Hematopoietic multipotent progenitor cell (in vitro differentiated cells): ENCODE data around the gene WNK2. TPM values are rescaled to one million over a fixed set of nuclear protein-coding genes. Genes with fewer than 3 reads are reported as not detected.

Experiments
- DNase-seq, 3 donors: peaks; one replicate each; pipeline ENCODE4 v3.0.0-alpha.2; 2011 to 2015; ENCODE audit warnings: low read depth in 2 of 3, low spot score in 2 of 3
- total RNA-seq: library from RNA; depleted of rRNA; stranded (reverse); fragments of >200 nt; gene quantifications from one replicate; pipeline ENCODE4 v1.2.3, GENCODE V29; 2012

The WNK2 gene
- total RNA-seq, 1 donor = under 0.01 TPM

DNA sequence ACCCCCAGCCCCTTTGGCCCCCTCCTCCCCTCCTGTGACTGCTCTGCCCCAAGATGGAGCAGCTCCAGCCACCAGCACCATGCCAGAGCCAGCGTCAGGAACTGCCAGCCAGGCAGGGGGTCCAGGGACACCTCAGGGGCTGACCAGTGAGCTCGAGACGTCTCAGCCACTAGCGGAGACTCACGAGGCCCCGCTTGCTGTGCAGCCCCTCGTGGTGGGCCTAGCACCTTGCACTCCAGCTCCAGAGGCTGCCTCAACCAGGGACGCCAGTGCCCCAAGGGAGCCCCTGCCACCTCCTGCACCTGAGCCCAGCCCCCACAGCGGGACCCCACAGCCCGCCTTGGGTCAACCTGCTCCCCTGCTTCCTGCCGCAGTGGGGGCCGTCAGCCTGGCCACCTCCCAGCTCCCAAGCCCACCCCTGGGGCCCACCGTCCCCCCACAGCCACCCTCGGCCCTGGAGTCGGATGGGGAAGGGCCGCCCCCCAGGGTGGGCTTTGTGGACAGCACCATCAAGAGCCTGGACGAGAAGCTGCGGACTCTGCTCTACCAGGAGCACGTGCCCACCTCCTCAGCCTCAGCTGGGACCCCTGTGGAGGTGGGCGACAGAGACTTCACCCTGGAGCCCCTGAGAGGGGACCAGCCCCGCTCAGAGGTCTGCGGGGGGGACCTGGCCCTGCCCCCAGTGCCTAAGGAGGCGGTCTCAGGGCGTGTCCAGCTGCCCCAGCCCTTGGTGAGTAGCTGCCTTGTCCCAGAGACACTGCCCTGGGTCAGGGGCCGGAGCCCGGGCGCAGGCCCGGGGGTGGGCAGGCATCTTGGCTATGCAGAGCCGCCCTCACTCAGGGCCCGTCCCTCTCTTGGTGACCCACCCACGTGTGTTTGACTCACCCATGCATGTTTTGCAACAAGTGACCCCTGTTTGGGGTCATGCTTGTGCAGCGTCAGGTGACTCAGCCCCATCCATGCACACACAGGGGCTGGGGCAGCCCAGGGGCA, 105.2 kb downstream of the WNK2 start:
- DNase-seq = no peak

- no peak for DNase-seq
Measured at GRCh38 chr9:93290495-93291434, 106.8 kb downstream of the WNK2 start.

DNA sequence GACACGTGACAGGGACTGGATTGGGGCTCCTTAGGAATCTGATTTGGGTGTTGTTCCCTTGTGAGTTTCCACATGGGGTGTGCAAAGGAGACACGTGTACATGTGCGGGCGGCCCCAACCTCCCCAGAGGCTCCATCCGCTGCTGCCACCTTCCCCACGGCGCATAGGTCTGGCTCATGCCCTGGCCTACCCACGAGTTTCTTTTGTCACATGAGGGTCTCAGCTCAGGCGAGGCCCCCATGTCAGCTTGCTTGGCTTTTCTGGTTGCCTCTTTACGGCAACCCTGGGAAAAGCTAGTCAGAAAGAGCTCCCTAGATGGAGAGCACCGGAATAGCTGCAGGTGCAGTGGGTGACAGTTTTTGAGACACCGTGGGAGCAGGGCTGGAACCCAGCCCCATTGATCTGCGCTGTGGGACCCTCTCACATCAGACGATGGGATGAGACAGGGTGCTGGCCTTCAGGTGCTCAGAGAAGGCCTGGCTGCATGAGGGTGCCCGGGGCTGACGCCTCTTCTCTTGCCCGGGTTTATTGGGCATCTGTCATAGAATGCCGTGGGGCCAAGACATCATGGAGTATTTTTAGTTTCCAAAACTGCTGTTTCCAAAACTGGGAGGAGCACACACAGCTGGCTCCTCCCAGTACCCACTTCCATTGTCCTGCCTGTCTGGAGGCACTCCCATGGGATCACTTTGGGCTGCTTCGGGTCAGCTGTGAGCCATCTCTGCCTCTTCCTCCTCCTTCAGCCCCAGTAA, 107.8 kb downstream of the WNK2 start:
- DNase-seq = no peak

DNA sequence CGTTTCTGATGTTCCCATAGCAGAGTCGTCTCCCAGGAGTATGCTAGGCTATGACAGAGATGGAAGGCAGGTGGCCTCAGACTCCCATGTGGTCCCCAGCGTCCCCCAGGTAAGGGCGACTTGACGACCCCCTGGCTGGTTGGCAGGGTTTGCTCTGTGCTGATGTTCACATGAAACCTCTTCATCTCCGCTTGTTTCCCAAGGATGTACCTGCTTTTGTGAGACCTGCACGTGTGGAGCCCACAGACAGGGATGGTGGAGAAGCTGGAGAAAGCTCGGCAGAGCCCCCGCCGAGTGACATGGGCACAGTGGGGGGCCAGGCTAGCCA, 108.3 kb downstream of the WNK2 start:
- no peak for DNase-seq

DNA sequence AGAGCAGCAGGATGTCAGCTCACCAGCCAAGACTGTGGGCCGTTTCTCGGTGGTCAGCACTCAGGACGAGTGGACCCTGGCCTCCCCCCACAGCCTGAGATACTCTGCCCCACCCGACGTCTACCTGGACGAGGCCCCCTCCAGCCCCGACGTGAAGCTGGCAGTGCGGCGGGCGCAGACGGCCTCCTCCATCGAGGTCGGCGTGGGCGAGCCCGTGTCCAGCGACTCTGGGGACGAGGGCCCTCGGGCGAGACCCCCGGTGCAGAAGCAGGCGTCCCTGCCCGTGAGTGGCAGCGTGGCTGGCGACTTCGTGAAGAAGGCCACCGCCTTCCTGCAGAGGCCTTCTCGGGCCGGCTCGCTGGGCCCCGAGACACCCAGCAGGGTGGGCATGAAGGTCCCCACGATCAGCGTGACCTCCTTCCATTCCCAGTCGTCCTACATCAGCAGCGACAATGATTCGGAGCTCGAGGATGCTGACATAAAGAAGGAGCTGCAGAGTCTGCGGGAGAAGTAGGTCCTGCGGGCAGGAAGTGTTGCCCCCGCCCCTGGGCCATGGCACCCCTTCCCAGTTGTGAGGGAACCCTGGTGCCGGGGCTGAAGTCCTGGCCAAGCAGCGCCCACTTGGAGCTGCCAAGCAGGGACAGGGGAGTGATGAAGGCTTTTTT, 108.9 kb downstream of the WNK2 start:
- DNase-seq = no peak

GRCh38 chr9:93294011-93294410, 110.1 kb downstream of the WNK2 start:
- no peak for DNase-seq

GRCh38 chr9:93295031-93295430, 111.1 kb downstream of the WNK2 start:
- DNase-seq = no peak

DNA sequence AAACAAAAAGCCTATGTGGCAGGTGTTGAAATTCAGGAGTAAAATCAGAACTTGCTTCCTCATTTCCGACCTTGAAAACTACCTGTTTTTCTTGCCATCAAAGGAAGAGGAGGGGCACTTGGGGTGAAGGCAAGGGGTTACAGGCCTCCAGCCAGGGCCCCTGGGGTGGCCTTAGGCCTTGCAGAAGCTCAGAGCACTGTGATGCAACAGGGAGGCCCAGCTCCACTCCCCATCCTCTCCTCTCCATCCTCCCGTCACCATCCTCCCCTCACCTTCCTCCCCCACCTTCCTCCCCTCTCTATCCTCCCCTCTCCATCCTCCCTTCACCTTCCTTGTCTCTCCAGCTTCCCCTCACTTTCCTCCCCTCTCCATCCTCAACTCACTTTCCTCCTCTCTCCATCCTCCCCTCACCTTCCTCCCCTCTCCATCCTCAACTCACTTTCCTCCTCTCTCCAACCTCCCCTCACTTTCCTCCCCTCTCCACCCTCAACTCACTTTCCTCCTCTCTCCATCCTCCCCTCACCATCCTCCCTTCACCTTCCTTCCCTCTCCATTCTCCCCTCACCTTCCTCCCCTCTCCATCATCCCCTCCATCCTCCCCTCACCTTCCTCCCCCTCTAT, 111.6 kb downstream of the WNK2 start:
- peak in 1 of 3 donors; percentile 9 for DNase-seq

- DNase-seq = no peak
Measured at GRCh38 chr9:93296889-93297480, 113.0 kb downstream of the WNK2 start.

GRCh38 chr9:93297659-93298497, 113.9 kb downstream of the WNK2 start:
- DNase-seq = no peak

- no peak for DNase-seq
Measured at GRCh38 chr9:93298498-93299417, 114.8 kb downstream of the WNK2 start.

GRCh38 chr9:93299418-93300174, 115.7 kb downstream of the WNK2 start:
- DNase-seq = no peak

DNA sequence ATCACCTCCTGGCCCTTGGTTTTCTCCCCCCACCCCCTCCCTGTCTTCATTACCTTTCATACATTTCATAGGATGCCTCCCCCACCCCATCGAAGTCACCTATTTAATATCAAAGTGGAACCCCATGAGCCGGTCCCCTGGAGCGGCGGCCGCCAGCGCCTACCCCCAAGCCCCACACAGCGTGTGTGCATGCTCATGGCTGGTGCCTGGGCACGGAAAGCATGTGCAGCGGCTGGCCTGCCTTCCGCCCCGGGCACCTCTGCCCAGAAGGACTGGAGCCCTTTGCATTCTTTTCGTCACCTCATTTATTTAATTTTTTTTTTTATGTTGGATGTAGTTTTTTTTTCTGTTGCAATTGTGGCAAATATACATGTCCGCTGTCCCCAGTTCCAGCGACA, 116.2 kb downstream of the WNK2 start:
- no peak for DNase-seq

DNA sequence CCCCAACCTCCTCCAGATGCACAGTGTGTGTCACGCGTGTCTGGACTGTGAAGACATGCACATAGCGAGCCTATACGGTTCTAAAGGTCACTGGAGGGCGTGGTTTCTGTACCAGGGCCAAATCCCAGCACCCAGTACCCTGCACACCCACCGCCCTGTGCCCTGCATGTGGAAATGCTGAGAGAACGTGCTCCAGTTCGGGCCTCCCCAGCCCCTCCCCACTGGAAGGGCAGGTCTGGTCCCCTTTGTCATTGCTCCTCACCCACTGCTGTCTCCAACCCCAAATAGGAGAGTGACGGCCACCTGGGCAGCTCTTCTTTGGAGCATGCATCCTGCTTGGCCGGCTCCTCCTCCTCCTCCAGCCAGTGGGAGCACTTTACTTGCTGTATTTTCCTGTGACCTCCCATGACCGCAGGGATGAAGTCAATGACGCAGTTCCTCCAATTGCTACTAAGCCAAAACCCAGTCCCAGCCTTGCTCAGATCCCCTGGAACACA, 116.7 kb downstream of the WNK2 start:
- no peak for DNase-seq

DNA sequence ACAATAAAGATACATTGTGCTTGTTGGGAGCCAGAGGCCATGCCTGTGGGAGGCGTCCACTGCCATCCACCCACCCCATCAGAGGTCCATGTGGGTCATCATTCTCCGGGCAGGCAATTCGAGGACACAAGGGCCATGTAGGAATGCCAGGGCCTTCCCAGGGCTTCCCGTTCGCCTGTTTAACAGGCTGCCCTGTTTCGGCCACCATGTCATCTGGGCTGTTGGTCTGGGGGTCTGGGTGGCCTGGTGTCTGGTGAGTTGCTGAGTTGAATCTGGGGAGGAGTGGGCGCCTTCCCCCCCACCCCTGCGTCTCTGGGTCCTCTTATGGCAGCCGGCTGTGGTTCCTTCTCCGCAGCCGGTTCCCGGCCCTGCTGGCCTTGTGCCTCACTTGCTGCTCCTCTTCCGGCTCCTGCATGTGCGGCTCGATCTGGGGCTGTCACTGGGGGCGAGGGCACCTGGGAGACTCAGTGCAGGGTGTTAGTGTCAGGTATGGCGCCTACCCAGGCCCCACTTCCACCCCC, 117.4 kb downstream of the WNK2 start:
- no peak for DNase-seq

GRCh38 chr9:93301911-93302541, 118.1 kb downstream of the WNK2 start:
- DNase-seq = no peak
